ENCODE measurements around the gene ZBTB8OS. TPM values are rescaled to one million over a fixed set of nuclear protein-coding genes. Genes with fewer than 3 reads are reported as not detected.
"Not testable (repeated sequence)": the region's sequence is repeated elsewhere in the genome, so short reads cannot be mapped to it uniquely, and the experiment has no call there.

ZBTB8OS gene
- total and polyA plus RNA-seq, 2 donors (not counting 3 experiments of a cell fraction or from before 2014, with no cell fraction given): 28.3 to 38.0 TPM

- POLR2A ChIA-PET: no interaction called here
- H3K79me2 ChIP-seq (ENCODE audit: control insufficient read depth, insufficient read depth, low read length): no peaks in the 10 kb centered on the region
- no peaks in the 10 kb centered on the region for H3K9me1 ChIP-seq (replicated peaks; ENCODE audit: control insufficient read depth, extremely low read depth, insufficient read depth, low read length)
- no peak overlapping the region for H2AFZ ChIP-seq (ENCODE audit: low read depth, low read length)
- H4K20me1 ChIP-seq (replicated peaks; ENCODE audit: control insufficient read depth, extremely low read depth, insufficient read depth, low read length): no peaks in the 10 kb centered on the region
- DNase-seq (ENCODE audit: low read depth, low spot score) (no peak), FAIRE-seq (no peak)
- no peak overlapping the region for H3K9ac ChIP-seq (replicated peaks; ENCODE audit: extremely low read depth, insufficient read depth, low read length)
- BruUV-seq (replicated peaks): no TSS peak
- H3K9me3 ChIP-seq (replicated peaks; ENCODE audit: control insufficient read depth, insufficient read depth, low read length): no peaks in the 10 kb centered on the region
- no peak overlapping the region for H3K4me3 ChIP-seq (replicated peaks in 1 of 3; ENCODE audit: insufficient read depth in 1 of 3, low read depth in 1 of 3, low read length in 3 of 3)
- TF ChIP-seq POLR2AphosphoS5 (IDR thresholded peaks at IDR 0.05; ENCODE audit: insufficient read depth, low read depth, low read length): no peak
- TF ChIP-seq GATA2 (IDR thresholded peaks at IDR 0.05; ENCODE audit: insufficient read depth, insufficient read length, low read depth, low read length): no peak
- no peak for TF ChIP-seq EZH2 (IDR thresholded peaks at IDR 0.05; ENCODE audit: borderline replicate concordance, low read depth, low read length, severe bottlenecking)
- TF ChIP-seq FOS (IDR thresholded peaks at IDR 0.05; ENCODE audit: borderline replicate concordance, insufficient read depth, low read length): no peak
- no peak for TF ChIP-seq POLR2A (IDR thresholded peaks at IDR 0.05; ENCODE audit: low read depth, low read length)
- TF ChIP-seq, protein P1, sequence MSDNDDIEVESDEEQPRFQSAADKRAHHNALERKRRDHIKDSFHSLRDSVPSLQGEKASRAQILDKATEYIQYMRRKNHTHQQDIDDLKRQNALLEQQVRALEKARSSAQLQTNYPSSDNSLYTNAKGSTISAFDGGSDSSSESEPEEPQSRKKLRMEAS (IDR thresholded peaks at IDR 0.05; ENCODE audit: insufficient read depth, insufficient read length): no peak
- no peak for TF ChIP-seq JUN (IDR thresholded peaks at IDR 0.05; ENCODE audit: borderline replicate concordance, insufficient read depth, insufficient read length, low read depth)
- no peak for TF ChIP-seq MYC (IDR thresholded peaks at IDR 0.05; ENCODE audit: low read depth, low read length)
- TF ChIP-seq, protein P2, sequence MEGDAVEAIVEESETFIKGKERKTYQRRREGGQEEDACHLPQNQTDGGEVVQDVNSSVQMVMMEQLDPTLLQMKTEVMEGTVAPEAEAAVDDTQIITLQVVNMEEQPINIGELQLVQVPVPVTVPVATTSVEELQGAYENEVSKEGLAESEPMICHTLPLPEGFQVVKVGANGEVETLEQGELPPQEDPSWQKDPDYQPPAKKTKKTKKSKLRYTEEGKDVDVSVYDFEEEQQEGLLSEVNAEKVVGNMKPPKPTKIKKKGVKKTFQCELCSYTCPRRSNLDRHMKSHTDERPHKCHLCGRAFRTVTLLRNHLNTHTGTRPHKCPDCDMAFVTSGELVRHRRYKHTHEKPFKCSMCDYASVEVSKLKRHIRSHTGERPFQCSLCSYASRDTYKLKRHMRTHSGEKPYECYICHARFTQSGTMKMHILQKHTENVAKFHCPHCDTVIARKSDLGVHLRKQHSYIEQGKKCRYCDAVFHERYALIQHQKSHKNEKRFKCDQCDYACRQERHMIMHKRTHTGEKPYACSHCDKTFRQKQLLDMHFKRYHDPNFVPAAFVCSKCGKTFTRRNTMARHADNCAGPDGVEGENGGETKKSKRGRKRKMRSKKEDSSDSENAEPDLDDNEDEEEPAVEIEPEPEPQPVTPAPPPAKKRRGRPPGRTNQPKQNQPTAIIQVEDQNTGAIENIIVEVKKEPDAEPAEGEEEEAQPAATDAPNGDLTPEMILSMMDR (IDR thresholded peaks at IDR 0.05; ENCODE audit: extremely low read depth in 1 of 2, insufficient read depth in 1 of 2, low read depth in 1 of 2, low read length in 2 of 2): no peak
- peaks cover 3% of the 10 kb centered on the region for H3K4me1 ChIP-seq (ENCODE audit: control insufficient read depth, extremely low read depth, insufficient read depth, low read length)
- CTCF ChIA-PET: no interaction called here
- H3K27me3 ChIP-seq (ENCODE audit: control insufficient read depth in 2 of 2, insufficient read depth in 2 of 2, low read length in 2 of 2): no peaks in the 10 kb centered on the region
- dilution Hi-C loops (cut with MboI; ENCODE audit: extremely low pct_ligation_motif_present, low sequenced_read_pairs): no loop called here
- H3K27ac ChIP-seq (ENCODE audit: insufficient read depth, low read depth, low read length): no peak overlapping the region
- peaks cover 23 to 34% of the 10 kb centered on the region in 2 experiments for H3K36me3 ChIP-seq (ENCODE audit: control insufficient read depth in 2 of 2, extremely low read depth in 1 of 2, insufficient read depth in 2 of 2, low read length in 2 of 2)
- intact Hi-C loops (cut with micrococcal nuclease): no loop called here
- no peak overlapping the region for H3K4me2 ChIP-seq (ENCODE audit: insufficient read depth, low read length)
Measured at GRCh38 chr1:32680642-32681041, 30.3 kb upstream of the ZBTB8OS start.

GRCh38 chr1:32679993-32680392 lies 29.6 kb upstream of the ZBTB8OS start:
- H3K9ac ChIP-seq (replicated peaks; ENCODE audit: extremely low read depth, insufficient read depth, low read length); FAIRE-seq; H3K9me1 ChIP-seq (replicated peaks; ENCODE audit: control insufficient read depth, extremely low read depth, insufficient read depth, low read length); CTCF ChIA-PET; H3K27me3 ChIP-seq (ENCODE audit: control insufficient read depth in 2 of 2, insufficient read depth in 2 of 2, low read length in 2 of 2); H3K9me3 ChIP-seq (replicated peaks; ENCODE audit: control insufficient read depth, insufficient read depth, low read length); DNase-seq (ENCODE audit: low read depth, low spot score); H3K27ac ChIP-seq (ENCODE audit: insufficient read depth, low read depth, low read length); H2AFZ ChIP-seq (ENCODE audit: low read depth, low read length); H4K20me1 ChIP-seq (replicated peaks; ENCODE audit: control insufficient read depth, extremely low read depth, insufficient read depth, low read length); H3K79me2 ChIP-seq (ENCODE audit: control insufficient read depth, insufficient read depth, low read length); H3K4me2 ChIP-seq (ENCODE audit: insufficient read depth, low read length); intact Hi-C loops (cut with micrococcal nuclease); dilution Hi-C loops (cut with MboI; ENCODE audit: extremely low pct_ligation_motif_present, low sequenced_read_pairs); H3K4me3 ChIP-seq (replicated peaks in 1 of 3; ENCODE audit: insufficient read depth in 1 of 3, low read depth in 1 of 3, low read length in 3 of 3); H3K4me1 ChIP-seq (ENCODE audit: control insufficient read depth, extremely low read depth, insufficient read depth, low read length); POLR2A ChIA-PET: not testable (repeated sequence)
- peaks cover 17 to 31% of the 10 kb centered on the region in 2 experiments for H3K36me3 ChIP-seq (ENCODE audit: control insufficient read depth in 2 of 2, extremely low read depth in 1 of 2, insufficient read depth in 2 of 2, low read length in 2 of 2)
- TSS peak; percentile 46 for BruUV-seq (replicated peaks)
